H4 (cell line): ENCODE measurements around the gene LPA. TPM values are rescaled to one million over a fixed set of nuclear protein-coding genes. Genes with fewer than 3 reads are reported as not detected.
"Not testable (repeated sequence)": the region's sequence is repeated elsewhere in the genome, so short reads cannot be mapped to it uniquely, and the experiment has no call there.

Experiments
- DNase-seq: peaks from one replicate; pipeline ENCODE4 v3.0.0-alpha.2; 2015; ENCODE audit warnings: low spot score
- total RNA-seq: library from RNA; depleted of rRNA; stranded (reverse); fragments of >200 nt; shearing (Covaris generic); gene quantifications from 2 replicates; pipeline ENCODE4 v1.2.3, GENCODE V29; 2014; rRNA removed

The LPA gene
- not detected in 2 replicates for total RNA-seq

- not testable (repeated sequence) for DNase-seq
Measured at GRCh38 chr6:160664198-160664597, at the start of gene LPA. Gene LPA (minus strand): TSS chr6:160664275. CDS start chr6:160664214, 61 bp downstream.

- not testable (repeated sequence) for DNase-seq
Measured at GRCh38 chr6:160708993-160709392, 44.9 kb upstream of the LPA start.

- not testable (repeated sequence) for DNase-seq
Measured at GRCh38 chr6:160704688-160705087, 40.6 kb upstream of the LPA start.

- not testable (repeated sequence) for DNase-seq
Measured at GRCh38 chr6:160701918-160702680, 38.0 kb upstream of the LPA start, which contains the start of gene PLG. Gene PLG (plus strand): TSS chr6:160702244. CDS start chr6:160702305, 61 bp downstream.

- no peak for DNase-seq
Measured at GRCh38 chr6:160697826-160698225, 33.8 kb upstream of the LPA start.

- not testable (repeated sequence) for DNase-seq
Measured at GRCh38 chr6:160696884-160697283, 32.8 kb upstream of the LPA start.

- DNase-seq, result not testable (repeated sequence)
Measured at GRCh38 chr6:160695622-160696021, 31.5 kb upstream of the LPA start.

- not testable (repeated sequence) for DNase-seq
Measured at GRCh38 chr6:160695025-160695424, 30.9 kb upstream of the LPA start.

GRCh38 chr6:160692369-160692959 is 28.4 kb upstream of the LPA start:
- DNase-seq, result peak; percentile 4

GRCh38 chr6:160691617-160692016 is 27.5 kb upstream of the LPA start:
- DNase-seq, result no peak

- no peak for DNase-seq
Measured at GRCh38 chr6:160690458-160690857, 26.4 kb upstream of the LPA start.

GRCh38 chr6:160685762-160686450 is 21.8 kb upstream of the LPA start:
- no peak for DNase-seq

GRCh38 chr6:160685101-160685761 is 21.2 kb upstream of the LPA start:
- not testable (repeated sequence) for DNase-seq

GRCh38 chr6:160679402-160679769 is 15.3 kb upstream of the LPA start:
- no peak for DNase-seq

GRCh38 chr6:160678744-160679401 is 14.8 kb upstream of the LPA start:
- no peak for DNase-seq

GRCh38 chr6:160678230-160678629 is 14.2 kb upstream of the LPA start:
- no peak for DNase-seq

- not testable (repeated sequence) for DNase-seq
Measured at GRCh38 chr6:160676418-160676817, 12.3 kb upstream of the LPA start.

GRCh38 chr6:160668589-160668988 is 4.5 kb upstream of the LPA start:
- no peak for DNase-seq

- DNase-seq, result no peak
Measured at GRCh38 chr6:160667639-160668481, 3.8 kb upstream of the LPA start.

GRCh38 chr6:160662842-160663241 is 1.2 kb downstream of the LPA start:
- no peak for DNase-seq

- DNase-seq, result no peak
Measured at GRCh38 chr6:160662429-160662828, 1.6 kb downstream of the LPA start.
